PC-9 (cell line): Measurements from ENCODE around the gene ANO5.

ENCODE experiments used
- EZH2 ChIP-seq: fragments of 200-600 bp; sonication (generic); IDR thresholded peaks from 2 replicates; pipeline ENCODE4 v1.8.0; 2017; ENCODE audit warnings: antibody characterized with exemption, low read depth
- TF ChIP-seq, protein P1 (sequence below): fragments of 200-600 bp; sonication (generic); conservative IDR thresholded peaks from 2 replicates; pipeline ENCODE4 v1.6.1; 2017; ENCODE audit warnings: mixed run types, antibody characterized with exemption, mild to moderate bottlenecking, moderate library complexity

- TF ChIP-seq, protein P1, sequence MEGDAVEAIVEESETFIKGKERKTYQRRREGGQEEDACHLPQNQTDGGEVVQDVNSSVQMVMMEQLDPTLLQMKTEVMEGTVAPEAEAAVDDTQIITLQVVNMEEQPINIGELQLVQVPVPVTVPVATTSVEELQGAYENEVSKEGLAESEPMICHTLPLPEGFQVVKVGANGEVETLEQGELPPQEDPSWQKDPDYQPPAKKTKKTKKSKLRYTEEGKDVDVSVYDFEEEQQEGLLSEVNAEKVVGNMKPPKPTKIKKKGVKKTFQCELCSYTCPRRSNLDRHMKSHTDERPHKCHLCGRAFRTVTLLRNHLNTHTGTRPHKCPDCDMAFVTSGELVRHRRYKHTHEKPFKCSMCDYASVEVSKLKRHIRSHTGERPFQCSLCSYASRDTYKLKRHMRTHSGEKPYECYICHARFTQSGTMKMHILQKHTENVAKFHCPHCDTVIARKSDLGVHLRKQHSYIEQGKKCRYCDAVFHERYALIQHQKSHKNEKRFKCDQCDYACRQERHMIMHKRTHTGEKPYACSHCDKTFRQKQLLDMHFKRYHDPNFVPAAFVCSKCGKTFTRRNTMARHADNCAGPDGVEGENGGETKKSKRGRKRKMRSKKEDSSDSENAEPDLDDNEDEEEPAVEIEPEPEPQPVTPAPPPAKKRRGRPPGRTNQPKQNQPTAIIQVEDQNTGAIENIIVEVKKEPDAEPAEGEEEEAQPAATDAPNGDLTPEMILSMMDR, result no peak
- TF ChIP-seq EZH2, result no peak
Observed at GRCh38 chr11:22263613-22264012, 70.7 kb downstream of the ANO5 start.
